Keratinocyte (primary cell): Measurements from ENCODE around the gene CORO1A. TPM values are rescaled to one million over a fixed set of nuclear protein-coding genes. Genes with fewer than 3 reads are reported as not detected.

Source experiments
- DNase-seq: peaks from one replicate; pipeline ENCODE4 v3.0.0-alpha.2; 2011; ENCODE audit warnings: low read depth, missing footprints, low spot score
- FAIRE-seq: peaks from 2 replicates; lab custom pipeline; 2011; peaks lifted over from hg19 to GRCh38; lab: Jason Lieb, UNC
- H2AFZ ChIP-seq: 2 replicates; pipeline ENCODE4 v1.6.0; 2012; ENCODE audit warnings: low read length, control low read depth, inconsistent platforms; ENCODE audit not compliant: control insufficient read depth
- H3K27ac ChIP-seq: 2 replicates; pipeline ENCODE4 v1.5.1; 2011; ENCODE audit warnings: low read length; ENCODE audit not compliant: control insufficient read depth, insufficient read depth
- H3K27me3 ChIP-seq: 3 replicates; pipeline ENCODE4 v1.6.0; 2011; ENCODE audit warnings: low read length; ENCODE audit not compliant: control insufficient read depth, insufficient read depth; ENCODE audit errors: extremely low read depth
- H3K36me3 ChIP-seq, 2 experiments: 2 replicates in 1 of 2; 3 replicates in 1 of 2; pipeline ENCODE4 v1.5.1; 2011; ENCODE audit warnings: low read length in 2 of 2, mild to moderate bottlenecking in 1 of 2; ENCODE audit not compliant: control insufficient read depth in 2 of 2, insufficient read depth in 2 of 2; ENCODE audit errors: extremely low read depth in 1 of 2
- H3K4me1 ChIP-seq: 3 replicates; pipeline ENCODE4 v1.5.1; 2011; ENCODE audit warnings: low read length; ENCODE audit not compliant: control insufficient read depth, insufficient read depth; ENCODE audit errors: extremely low read depth
- H3K4me2 ChIP-seq: 3 replicates; pipeline ENCODE4 v1.6.0; 2011; ENCODE audit warnings: low read depth, low read length; ENCODE audit not compliant: control insufficient read depth, insufficient read depth; ENCODE audit errors: extremely low read depth
- H3K4me3 ChIP-seq, 3 experiments: fragments of 200-600 bp in 1 of 3; sonication (generic) in 1 of 3; 2 replicates in 2 of 3; 3 replicates in 1 of 3; pipeline ENCODE4 v1.5.1; 2011 to 2016; ENCODE audit warnings: low read length in 3 of 3, mild to moderate bottlenecking in 3 of 3, control low read depth in 2 of 3, inconsistent platforms in 1 of 3, low read depth in 1 of 3, mixed read lengths in 1 of 3, mixed run types in 1 of 3, moderate library complexity in 1 of 3; ENCODE audit not compliant: control insufficient read depth in 2 of 3, insufficient read depth in 2 of 3; ENCODE audit errors: extremely low read depth in 1 of 3
- H3K79me2 ChIP-seq: 2 replicates; pipeline ENCODE4 v1.6.0; 2012; ENCODE audit warnings: low read length; ENCODE audit not compliant: control insufficient read depth, insufficient read depth
- H3K9ac ChIP-seq: 3 replicates; pipeline ENCODE4 v1.6.0; 2011; ENCODE audit warnings: low read length; ENCODE audit not compliant: control insufficient read depth, insufficient read depth; ENCODE audit errors: extremely low read depth
- H3K9me1 ChIP-seq: 3 replicates; pipeline ENCODE4 v1.6.0; 2011; ENCODE audit warnings: low read length; ENCODE audit not compliant: control insufficient read depth, insufficient read depth; ENCODE audit errors: extremely low read depth
- H3K9me3 ChIP-seq: 2 replicates; pipeline ENCODE4 v1.5.1; 2012; ENCODE audit warnings: low read depth, low read length; ENCODE audit not compliant: control insufficient read depth
- H4K20me1 ChIP-seq: 3 replicates; pipeline ENCODE4 v1.6.0; 2011; ENCODE audit warnings: low read length; ENCODE audit not compliant: control insufficient read depth, insufficient read depth; ENCODE audit errors: extremely low read depth
- CTCF ChIP-seq, 3 experiments: IDR thresholded peaks in 1 of 3; conservative IDR thresholded peaks in 1 of 3; optimal IDR thresholded peaks in 1 of 3; 2 replicates in 2 of 3; 3 replicates in 1 of 3; pipeline versions ENCODE3 to v1.5.1; 2011; ENCODE audit warnings: low read length in 3 of 3, mild to moderate bottlenecking in 3 of 3, moderate library complexity in 2 of 3, control low read depth in 1 of 3, inconsistent platforms in 1 of 3; ENCODE audit not compliant: insufficient read depth in 2 of 3; ENCODE audit errors: extremely low read depth in 1 of 3
- EZH2 ChIP-seq: IDR thresholded peaks from one replicate; pipeline ENCODE4 v1.6.1; 2012; ENCODE audit warnings: inconsistent platforms, mild to moderate bottlenecking, low read length, moderate library complexity
- dilution Hi-C: fragments of 300-500 bp; cut with MboI; formaldehyde crosslinking; loops from one replicate; pipeline ENCODE4 v1.7.0; 2020; ENCODE audit warnings: low sequenced_read_pairs; ENCODE audit not compliant: extremely low pct_ligation_motif_present
- polyA plus RNA-seq, 5 experiments: library from polyadenylated mRNA; depleted of rRNA in 3 of 5; stranded (reverse) in 3 of 5; stranded (forward) in 1 of 5; unstranded in 1 of 5; fragments of >200 nt; gene quantifications; 1 replicate in 1 of 5; 2 replicates in 3 of 5; 3 replicates in 1 of 5; pipeline versions ENCODE4 v1.2.1 to v1.2.3, GENCODE V29; 2011 to 2012; ENCODE audit warnings: missing spikeins in 2 of 5, low read depth in 1 of 5, low replicate concordance in 1 of 5

The CORO1A gene
- polyA plus RNA-seq, 1 donor (not counting 4 experiments of a cell fraction or from before 2014, with no cell fraction given), result 2.8 TPM

DNA sequence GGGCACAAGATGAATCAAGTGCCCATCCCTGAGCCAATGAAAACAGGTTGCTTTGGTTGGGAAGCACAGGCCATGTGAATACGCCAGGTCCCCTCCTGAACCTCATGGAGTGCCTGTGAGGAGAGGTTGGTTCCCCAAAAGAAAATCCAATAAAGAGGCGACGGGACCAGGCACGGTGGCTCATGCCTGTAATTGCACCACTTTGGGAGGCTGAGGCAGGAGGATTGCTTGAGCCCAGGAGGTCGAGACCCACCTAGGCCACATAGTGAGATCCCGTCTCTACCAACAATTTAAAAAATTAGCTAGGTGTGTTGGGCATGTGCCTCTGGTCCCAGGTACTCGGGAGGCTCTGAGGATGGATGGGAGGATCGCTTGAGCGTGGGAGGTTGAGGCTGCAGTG, 3.5 kb upstream of the CORO1A start:
- peaks cover 3% of the 10 kb centered on the region for H3K4me1 ChIP-seq
- H3K36me3 ChIP-seq, result no peaks in the 10 kb centered on the region
- TF ChIP-seq CTCF (optimal IDR thresholded peaks at IDR 0.05 in 1 of 3, IDR thresholded peaks at IDR 0.05 in 1 of 3, conservative IDR thresholded peaks at IDR 0.05 in 1 of 3; ENCODE audit: extremely low read depth in 1 of 3, insufficient read depth in 2 of 3, low read length in 3 of 3), result no peak
- no peak for TF ChIP-seq EZH2
- H4K20me1 ChIP-seq, result no peaks in the 10 kb centered on the region
- no peak overlapping the region for H2AFZ ChIP-seq
- dilution Hi-C loops, result no loop called here
- H3K9me3 ChIP-seq, result no peaks in the 10 kb centered on the region
- no peaks in the 10 kb centered on the region for H3K9me1 ChIP-seq
- no peak for FAIRE-seq
- no peak overlapping the region for H3K9ac ChIP-seq
- no peak overlapping the region for H3K4me3 ChIP-seq
- H3K27ac ChIP-seq, result no peak overlapping the region
- H3K79me2 ChIP-seq, result no peaks in the 10 kb centered on the region
- DNase-seq, result no peak
- no peak overlapping the region for H3K4me2 ChIP-seq
- no peaks in the 10 kb centered on the region for H3K27me3 ChIP-seq

DNA sequence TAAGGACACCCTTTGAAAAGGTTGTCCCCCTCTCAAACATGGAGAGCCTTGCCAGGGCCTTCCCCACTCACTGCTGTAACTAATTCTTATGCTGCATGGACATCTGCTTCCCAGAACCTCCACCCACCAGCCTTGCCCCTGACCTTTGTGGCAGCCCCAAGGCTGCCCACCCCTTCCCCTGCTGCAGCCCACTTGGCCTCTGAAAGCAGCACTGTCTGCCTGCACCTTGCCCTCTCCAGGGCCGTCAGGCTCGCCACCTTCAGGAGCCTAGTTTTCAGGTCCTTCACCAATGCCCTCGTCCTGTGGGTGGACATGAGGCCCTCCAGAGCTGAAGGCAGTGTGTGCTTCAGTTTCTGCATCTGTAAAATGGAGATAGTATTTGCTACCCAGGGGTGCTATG, 2.7 kb upstream of the CORO1A start:
- Histone ChIP-seq H2AFZ (no peak overlapping the region), H3K9me3 (no peaks in the 10 kb centered on the region), H3K4me1 (peaks cover 3% of the 10 kb centered on the region), H3K27ac (no peak overlapping the region), H3K9ac (no peak overlapping the region), H3K4me3 (no peak overlapping the region), H3K79me2 (no peaks in the 10 kb centered on the region), H3K4me2 (no peak overlapping the region), H3K27me3 (no peaks in the 10 kb centered on the region), H3K36me3 (no peaks in the 10 kb centered on the region), H3K9me1 (no peaks in the 10 kb centered on the region), H4K20me1 (no peaks in the 10 kb centered on the region)
- no peak for TF ChIP-seq EZH2
- no peak for FAIRE-seq
- no peak for DNase-seq
- dilution Hi-C loops, result no loop called here
